GM12874 (cell line): ENCODE measurements around the gene PRPSAP1.

Experiments
- CTCF ChIP-seq: IDR thresholded peaks from 2 replicates; pipeline ENCODE4 v1.5.1; 2011; ENCODE audit warnings: low read depth, mild to moderate bottlenecking, control low read depth, low read length, moderate library complexity; ENCODE audit not compliant: insufficient read depth

The PRPSAP1 gene

GRCh38 chr17:76385892-76386786 lies 32.4 kb upstream of the PRPSAP1 start:
- peak; percentile 96 for TF ChIP-seq CTCF

DNA sequence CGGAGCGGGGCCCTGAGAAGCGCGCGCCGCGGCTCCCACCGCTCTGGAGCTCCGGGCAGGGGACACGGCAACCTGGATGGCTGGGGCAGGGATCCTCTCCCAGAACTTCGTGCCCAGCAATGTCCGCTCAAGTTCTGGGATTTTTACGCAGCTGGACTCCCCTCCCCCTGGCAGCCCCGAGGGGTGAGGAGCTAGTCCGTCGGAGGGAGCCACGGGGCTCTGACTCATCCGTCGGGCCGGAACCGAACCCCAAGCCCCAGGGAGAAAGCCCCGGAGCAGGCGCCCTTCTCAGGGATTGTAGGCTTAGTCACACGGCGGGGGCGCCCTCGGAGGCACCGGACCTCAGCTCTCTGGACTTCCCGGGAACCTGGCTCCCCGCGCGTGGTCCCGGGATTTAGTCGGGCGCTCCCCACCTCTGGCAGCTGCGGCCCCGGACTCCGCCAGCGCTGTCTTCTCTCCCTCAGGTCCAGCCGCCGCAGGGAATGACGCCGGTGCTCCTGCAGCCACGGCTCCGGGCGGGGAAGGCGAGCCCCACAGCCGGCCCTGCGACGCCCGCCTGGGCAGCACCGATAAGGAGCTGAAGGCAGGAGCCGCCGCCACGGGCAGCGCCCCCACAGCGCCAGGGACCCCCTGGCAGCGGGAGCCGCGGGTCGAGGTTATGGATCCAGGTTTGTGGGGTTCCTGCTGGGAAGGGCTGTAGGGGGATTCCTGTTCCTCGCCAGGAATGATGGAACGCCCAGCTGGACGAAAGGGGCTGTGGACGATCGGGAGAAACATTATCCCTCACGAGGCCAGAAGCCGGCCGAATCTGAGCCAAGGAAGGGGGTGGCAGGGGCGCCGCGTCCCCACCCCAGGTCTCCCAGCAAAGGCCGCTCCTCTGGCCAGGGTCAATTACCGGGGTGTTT lies 31.5 kb upstream of the PRPSAP1 start:
- no peak for TF ChIP-seq CTCF

GRCh38 chr17:76384222-76384986 lies 30.7 kb upstream of the PRPSAP1 start, which contains the start of gene SPHK1:
Gene SPHK1 (plus strand): TSS chr17:76384609. CDS start chr17:76385645, 1,036 bp downstream.
- TF ChIP-seq CTCF = no peak

GRCh38 chr17:76383546-76384221 lies 30.0 kb upstream of the PRPSAP1 start:
- 0 out of 2 replicates have a peak, but pooled peaks have one; percentile 14 for TF ChIP-seq CTCF

GRCh38 chr17:76382803-76383545 lies 29.3 kb upstream of the PRPSAP1 start:
- TF ChIP-seq CTCF = no peak

GRCh38 chr17:76382351-76382802 lies 28.7 kb upstream of the PRPSAP1 start:
- no peak for TF ChIP-seq CTCF
